Fibroblast of skin of scalp (primary cell): ENCODE data around the gene MCTP1.
"Not testable (repeated sequence)": the region's sequence is repeated elsewhere in the genome, so short reads cannot be mapped to it uniquely, and the experiment has no call there.

ENCODE experiments used
- DNase-seq: peaks from one replicate; pipeline ENCODE4 v3.0.0-alpha.2; 2013

Gene MCTP1

DNA sequence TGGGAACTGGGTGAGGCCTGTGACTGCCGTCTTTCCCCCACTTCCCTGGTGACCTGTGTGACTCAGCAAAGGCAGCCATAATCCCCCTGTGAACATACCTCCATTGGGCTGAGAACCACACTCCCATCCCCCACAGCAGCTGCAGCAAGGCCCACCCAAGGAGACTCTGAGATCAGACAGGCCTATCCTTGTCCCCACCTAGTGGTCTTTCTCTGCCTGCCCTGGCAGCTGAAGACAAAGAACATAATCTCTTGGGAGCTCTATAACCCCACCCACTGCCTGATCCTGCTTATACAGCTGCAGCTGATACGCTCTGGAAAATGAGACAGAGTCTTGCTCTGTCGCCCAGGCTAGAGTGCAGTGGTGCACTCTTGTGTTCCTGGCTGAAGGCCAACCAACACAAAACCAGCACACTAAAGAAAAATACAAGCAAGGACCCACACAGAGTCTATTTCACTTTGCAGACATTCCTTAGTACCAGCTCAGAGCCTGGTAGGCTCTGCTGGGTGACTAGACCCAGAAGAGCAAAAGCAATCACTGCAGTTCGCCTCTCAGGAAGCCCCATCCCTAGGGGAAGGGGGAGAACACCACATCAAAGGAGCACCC lies 106.7 kb downstream of the MCTP1 start:
- peak; percentile 94 for DNase-seq

DNA sequence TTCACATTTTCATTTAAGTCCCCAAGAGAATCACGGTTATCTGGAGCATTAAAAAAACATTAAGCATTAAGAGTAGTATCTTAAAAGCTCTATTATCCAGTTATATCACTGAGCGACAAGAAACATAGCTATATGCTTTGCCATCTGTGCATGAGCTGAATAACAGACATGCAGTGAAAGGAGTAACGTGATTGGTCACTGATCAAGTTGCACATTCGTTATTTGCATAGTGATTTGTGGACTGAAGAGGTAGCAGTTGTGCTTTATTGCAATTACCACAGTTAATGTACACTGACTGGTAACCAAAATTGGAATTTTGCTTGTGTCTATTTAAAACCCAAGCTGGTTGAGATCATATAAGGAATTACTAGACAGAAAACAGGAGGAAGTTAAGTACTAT lies 107.4 kb downstream of the MCTP1 start:
- DNase-seq: peak; percentile 5

DNA sequence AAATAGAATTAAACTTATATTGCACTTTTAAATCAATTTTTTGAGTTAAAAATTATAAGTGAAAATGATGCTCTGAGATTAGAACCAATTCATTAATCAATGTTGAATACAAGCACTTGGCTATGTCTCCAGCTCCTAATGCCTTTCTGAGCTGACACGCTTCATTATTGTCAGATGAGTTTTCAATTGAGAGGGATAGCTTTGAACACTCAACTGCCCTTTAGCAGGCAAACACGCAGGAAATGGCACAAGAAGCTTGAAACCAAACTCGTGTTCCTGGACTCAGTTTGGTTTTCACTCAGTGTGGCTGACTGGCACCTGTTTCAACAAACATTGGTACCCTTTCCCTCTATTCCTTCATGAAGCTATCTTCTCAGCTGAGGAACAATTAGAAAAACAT lies 109.8 kb downstream of the MCTP1 start:
- DNase-seq: no peak

DNA sequence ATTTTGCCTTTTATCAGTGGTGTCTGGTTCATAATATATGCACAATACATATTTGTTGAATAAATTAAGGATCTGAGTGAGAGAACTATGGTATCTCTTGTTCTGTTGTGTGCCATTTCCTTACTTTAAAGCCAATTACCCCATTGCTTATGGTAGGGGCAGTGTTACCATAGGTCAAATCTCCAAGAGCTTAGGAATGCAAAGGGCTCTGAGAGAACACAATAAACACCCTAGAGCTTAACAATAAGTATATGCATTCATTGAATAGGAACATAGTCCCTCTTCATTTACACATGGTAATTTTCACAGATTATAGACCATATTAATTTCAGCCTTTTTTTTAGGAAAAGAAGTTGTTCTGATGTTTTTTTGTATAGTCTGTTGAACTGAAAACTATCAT lies 112.2 kb downstream of the MCTP1 start:
- DNase-seq: no peak

DNA sequence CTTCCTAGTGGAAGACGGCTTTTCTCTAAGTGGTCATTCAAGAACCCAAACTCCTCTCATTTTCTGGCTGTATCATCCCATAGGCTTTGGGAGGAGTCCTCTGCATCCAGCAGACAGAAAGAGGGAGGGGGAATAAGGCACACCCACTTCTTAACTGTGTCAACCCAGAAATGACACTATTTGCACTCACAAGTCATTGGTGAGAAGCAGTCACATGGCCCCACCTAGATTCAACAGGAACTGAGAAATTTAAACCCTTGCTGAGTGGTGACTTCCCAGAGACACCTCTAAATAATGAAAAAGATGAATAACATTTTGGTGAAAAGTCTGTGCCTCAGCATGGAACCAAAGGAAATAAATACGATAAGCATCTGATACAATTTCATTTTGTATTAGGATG lies 120.0 kb downstream of the MCTP1 start:
- no peak for DNase-seq

DNA sequence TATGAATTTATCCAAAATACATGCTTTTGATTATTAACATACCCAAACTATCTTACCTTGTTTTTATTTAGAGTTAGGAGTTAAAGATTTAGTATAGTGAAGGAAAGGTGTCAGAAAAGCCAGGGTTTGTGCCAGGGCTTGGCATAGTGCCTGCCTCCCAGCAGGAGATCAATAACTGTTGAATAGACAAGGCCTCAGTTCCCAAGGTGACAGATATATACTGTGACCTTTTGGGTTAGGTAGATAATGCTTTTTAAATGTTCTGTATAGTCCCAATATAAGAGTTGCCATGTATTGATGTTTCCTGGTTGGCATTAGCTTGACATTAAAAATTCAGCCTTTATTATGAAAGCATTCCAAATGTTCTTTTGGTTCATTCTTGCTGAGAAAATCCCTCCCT lies 121.8 kb downstream of the MCTP1 start:
- no peak for DNase-seq

DNA sequence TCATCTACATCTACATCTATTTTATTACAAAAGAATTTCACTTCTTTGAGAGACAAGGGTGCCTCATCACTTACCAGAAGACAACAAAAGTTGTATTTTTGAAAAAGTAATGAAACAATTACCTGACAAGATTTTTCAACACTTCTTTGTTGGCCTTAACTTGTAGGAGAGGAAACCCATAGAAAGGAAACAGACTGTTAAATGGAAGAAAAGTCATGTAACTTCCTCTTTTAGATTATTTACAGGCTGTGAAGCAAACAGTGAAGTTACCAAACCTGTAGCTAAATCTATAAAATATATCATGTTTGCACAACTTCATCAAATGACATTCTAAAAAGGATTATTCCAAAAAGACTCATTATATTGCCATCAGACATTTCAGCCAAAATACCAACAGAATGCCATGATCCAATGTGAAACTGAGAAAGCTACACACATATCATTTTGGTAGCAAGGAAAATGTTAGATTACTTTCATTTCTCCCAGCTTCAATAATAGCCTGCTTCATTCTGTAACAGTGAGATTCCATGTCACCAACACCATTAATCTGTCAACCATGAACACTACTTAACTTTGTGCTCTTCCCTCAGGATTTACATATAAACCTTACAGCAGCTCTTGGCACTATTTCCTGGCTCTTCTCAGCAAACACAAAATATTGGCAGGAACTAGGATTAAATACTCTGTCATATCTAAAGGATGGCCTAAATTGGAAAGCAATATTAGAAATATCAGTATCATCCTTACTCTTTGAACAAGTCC lies 122.5 kb downstream of the MCTP1 start:
- no peak for DNase-seq

DNA sequence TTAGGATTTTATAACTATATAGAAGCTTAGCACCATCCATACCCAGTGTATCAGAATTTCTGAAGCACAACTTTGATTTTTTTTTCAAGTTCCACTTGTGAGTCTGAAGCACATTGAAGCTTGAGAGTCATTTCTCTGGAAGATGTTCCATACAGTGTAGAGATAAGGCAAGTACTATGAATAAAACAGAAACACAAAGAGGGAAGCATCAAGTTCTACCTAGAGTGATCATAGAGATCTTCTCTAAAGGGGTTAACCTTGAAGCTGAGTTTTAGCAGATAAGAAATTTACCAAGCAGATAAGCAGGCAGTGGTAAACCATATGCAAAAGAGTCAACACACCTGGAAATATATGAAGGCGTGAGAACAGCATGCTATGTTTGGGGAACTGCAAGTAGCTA lies 125.3 kb downstream of the MCTP1 start:
- no peak for DNase-seq

DNA sequence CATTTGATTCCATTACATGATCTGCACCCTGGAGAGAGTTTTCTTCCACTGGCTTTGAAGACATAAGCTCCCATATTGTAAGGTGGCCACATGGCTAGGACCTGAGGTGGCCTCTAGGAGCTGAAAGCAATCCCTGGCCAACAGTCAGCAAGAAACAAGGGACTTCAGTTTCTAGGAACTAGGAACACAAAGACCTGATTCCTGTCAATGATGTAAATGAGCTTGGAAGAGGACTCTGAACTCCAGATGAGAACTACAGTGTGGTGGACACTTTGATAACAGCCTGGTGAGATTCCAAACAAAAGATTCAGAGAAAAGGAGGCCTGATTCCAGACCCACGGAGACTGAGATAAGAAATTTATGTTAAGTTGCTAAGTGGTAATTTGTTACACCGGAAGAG lies 129.0 kb downstream of the MCTP1 start:
- no peak for DNase-seq

DNA sequence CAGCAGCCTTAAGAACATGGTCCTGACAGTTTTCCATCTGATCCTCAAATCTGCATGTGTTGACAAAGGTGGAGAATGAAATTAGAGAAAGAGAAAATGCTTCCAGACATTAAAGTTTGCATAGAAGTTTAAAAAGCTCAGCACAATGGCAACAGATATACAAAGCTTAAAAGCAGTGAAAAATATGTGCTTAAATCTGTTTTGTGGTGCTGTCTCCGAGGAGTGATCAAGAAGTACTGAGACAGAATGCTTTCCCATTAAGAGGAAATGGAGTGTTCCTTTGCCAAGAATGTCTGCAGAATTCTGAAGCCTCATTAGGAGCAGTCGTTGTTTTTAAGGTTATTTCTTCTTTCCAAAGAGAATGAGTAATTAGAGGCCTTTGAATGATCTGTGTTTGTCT lies 131.4 kb downstream of the MCTP1 start:
- DNase-seq: no peak

DNA sequence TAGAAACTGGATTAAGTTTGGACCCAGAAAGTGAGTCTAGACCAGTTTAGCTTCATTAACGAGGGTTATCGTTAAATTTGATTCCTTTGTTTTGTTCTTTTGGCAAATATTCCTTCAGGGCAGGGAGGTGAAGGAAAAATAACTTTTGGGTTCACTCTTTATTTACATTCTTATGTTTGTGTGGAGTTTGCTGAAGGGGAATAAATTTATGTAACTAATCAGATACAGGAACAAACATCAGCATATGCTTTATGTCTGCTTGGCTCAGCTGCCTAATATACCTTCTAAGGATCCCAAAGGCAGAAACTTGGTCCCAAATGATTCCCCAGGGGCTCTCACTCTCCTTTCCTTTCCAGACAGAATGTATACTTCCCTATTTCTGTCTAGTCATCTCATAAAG lies 132.4 kb downstream of the MCTP1 start:
- no peak for DNase-seq

DNA sequence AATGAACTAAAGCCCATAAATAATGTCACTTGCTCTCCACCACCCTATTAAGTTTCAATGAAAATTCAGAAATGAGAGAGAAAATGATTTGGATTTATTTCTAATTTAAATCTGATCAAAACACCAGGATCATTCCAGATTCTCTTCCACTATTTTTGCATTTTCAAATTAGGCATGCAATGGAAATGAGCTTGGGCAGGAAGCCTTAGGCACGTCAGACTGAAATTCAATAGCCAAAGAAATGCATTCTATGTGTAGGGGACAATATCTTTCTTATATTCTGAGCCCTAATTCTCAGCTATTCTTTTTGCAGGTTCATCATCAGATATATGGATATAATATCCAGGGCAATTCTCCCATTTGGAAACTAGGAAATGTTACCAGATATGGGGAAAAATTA lies 132.8 kb downstream of the MCTP1 start:
- no peak for DNase-seq

DNA sequence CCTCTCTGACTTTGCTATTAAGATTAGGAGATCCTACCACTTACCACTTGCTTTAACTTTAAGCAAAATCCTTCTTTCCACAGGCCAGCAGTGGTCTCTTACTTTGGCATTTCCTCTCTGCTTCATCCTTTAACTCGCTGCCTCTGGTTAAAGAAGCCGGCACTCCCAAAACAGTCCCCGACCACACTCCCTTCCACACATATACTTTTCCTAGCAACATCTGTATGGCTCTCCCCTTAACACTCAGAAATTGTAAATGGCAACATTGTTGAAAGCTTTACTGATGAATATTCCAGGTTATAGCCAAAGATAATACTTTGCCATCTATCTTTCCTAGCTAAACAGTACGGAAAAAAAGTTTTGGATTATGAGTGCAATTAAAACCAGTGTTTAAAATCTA lies 133.2 kb downstream of the MCTP1 start:
- no peak for DNase-seq

DNA sequence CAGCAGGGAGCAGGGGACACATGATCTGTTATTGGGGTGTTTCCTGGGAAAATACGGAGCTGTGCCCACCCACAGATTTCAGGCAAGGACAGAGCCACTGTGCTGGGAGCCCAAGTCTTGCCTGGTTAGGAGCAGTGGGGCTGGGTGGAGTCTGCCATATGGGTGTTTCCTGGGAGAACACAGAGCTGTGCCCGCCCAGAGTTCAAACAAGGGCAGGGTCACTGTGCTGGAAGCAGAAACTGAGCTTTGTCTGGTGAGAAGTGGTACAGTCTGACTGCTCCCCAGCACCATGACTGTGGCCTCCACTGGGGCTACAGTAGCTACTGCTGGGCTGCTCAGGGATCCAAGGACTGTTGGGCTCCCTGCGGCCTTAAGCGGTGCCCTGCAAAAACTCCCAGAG lies 135.5 kb downstream of the MCTP1 start:
- DNase-seq: no peak

DNA sequence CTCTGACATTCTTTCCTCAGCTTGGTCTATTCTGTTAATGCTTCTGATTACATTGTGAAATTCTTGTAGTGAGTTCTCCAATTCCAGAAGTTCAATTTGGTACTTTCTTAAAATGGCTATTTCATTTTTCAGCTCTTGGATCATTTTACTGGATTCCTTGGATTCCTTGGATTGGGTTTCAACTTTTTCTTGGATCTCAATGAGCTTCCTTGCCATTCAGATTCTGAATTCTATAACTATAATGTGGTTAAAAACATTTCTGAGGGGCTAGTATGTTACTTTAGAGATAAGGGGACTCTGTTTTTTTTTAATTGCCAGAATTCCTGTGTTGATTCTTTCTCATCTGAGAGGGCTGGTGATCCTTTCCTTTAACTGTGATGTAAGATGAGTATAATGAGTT lies 136.4 kb downstream of the MCTP1 start:
- peak; percentile 25 for DNase-seq

DNA sequence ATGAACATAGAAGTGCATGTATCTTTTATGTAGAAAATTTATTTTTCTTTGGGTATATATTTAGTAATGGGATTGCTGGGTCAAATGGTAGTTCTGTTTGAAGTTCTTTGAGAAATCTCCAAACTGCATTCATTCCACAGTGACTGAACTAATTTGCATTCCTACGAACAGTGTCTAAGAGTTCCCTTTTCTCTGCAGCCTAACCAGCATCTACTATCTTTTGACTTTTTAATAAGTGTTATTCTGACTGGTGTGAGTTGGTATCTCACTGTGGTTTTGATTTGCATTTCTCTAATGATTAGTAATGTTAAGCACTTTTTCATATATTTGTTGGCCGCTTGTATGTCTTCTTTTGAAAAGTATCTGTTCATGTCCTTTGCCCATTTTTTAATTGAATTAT lies 141.0 kb downstream of the MCTP1 start:
- DNase-seq: not testable (repeated sequence)

DNA sequence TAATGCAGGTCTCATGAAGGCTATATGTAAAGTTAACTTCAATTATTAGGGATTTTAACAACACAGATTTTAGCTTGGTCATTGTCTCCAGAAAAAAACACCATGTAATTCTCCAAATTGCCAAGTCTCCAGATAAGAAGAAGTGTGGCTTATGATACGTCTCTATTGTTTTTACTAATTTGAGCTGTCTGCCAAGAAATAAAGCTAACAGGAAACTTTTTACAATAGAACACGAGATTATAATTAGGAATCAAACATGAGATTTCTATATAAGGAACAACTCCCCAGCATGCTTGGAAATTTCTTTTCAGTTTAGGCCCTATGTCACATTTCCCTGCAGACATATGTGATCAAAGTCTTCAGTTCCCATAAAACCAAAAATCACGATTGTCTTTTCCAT lies 142.7 kb downstream of the MCTP1 start:
- no peak for DNase-seq

DNA sequence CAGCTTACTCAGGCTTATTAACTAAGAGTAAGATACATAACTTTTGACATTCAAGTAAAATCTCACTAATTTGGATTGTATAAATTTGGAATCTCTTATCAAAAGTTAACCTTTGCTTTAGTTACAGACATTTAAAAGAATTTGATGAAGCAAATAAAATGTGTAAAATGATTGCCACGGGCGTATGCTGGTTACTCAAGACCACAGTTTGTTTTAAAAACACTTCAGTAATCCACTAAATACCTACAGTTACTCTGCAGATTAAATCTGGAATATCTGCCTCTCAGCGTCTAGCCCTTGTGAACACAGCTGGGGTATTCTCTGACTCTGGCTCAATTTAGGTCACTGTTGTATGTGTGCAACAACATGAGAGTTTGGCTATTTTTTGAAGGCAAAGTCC lies 143.8 kb downstream of the MCTP1 start:
- DNase-seq: no peak

DNA sequence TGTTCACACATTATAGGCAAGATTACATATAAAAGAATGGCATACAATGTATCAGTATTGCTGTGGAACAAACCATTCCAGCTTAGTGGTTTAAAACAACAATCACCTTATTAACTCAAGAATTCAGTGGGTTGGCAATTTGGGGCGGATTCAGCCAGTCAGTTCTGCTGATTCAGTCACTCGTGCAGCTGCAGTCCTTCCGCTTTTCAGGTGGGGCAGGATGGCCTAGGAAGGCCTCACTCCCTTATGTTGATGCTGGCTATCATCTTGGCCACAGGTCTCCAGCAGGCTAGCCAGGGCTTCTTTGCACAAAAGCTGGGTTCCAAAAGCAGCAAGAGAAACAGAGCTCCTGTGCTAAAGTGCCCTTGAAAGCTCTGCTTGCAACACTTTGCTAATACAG lies 150.6 kb downstream of the MCTP1 start:
- no peak for DNase-seq

DNA sequence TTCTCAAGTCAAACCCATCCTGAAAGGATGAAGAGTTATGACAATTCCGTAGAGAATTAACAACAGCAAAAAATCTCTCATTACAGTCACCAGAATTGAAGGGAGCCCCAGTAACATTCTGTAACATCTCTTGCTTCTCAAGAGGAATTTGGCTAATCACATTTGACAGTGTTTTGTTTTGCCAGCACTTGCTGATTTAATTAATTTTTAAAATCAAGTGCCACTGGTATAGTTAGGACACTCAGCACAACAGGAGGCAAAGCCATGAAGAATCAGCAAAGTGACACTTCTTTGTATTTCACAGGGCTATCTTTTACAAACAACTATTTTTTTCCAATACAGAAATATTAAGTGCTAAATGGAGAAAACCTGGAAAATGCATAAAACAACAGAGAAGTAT lies 152.8 kb downstream of the MCTP1 start:
- DNase-seq: no peak

DNA sequence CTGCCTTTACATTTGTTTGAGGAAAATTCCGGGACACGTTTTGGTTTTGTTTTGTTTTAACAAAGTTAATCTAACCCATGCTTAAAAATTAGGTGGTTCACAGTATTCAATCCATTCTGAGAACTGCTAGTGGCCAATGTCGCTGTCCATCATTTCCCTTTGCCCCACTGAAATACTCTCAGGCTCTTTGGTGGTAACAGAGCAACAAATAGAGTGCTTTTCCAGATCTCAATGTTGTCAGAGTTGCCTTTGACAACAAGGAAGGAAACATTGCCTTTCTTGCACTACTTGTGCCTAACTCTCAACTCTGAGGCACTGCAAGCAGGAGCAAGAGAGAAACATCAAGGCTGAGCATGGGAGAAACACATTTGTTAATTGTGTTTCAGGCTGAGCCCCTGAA lies 154.0 kb downstream of the MCTP1 start:
- DNase-seq: peak; percentile 4

DNA sequence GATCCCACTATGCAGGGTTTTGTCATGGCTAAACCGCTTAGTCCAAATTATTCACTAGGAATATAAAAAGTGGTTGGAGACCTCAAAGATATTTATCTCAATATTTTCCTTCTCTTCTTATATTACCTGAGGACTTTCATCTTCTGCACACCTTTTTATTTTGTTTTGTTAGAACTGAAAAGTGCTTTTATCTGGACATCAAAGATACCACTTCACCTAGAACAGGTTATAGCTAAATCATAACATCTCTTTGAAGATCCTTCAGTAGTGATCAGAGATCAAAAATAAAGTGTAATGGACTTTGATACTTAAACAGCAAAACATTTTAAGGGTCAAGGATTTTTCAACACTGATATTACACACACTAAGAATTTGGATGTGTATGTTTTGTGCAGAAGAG lies 160.2 kb downstream of the MCTP1 start:
- DNase-seq: no peak

DNA sequence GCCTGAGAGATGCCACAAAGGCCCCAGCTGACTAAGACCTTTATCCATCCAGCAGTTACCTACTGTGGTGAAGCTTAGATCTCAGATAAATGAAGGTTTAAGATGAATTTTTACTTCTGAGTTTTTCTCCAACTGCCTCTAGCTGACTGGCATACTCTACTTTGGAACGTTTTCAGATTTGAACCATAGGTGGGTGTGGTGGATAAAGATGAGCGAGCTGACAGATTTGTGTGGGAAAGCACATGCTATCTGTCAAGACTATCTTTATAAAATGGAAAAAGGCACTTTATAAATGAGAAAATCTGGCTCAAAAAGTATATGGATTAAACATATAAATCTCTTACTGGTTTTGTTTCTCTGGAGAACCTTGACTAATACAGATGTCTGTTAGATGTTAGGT lies 160.8 kb downstream of the MCTP1 start:
- no peak for DNase-seq

DNA sequence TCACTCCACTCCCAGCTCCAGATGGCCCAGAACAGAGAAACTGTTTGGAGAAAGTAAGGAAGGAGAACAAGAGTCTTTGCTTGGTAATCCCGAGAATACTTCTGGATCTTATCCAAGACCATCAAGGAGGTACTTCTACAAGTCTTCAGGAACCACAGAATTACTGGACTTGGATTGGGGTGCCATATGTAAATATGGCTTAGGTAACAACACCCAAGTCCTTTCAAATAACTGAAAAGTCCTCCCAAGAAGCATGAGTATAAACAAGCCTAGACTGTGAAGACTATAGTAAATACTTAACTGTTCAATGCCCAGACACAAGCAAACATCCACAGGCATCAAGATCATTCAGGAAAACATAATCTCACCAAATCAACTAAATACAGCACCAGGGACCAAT lies 170.0 kb downstream of the MCTP1 start:
- DNase-seq: no peak

DNA sequence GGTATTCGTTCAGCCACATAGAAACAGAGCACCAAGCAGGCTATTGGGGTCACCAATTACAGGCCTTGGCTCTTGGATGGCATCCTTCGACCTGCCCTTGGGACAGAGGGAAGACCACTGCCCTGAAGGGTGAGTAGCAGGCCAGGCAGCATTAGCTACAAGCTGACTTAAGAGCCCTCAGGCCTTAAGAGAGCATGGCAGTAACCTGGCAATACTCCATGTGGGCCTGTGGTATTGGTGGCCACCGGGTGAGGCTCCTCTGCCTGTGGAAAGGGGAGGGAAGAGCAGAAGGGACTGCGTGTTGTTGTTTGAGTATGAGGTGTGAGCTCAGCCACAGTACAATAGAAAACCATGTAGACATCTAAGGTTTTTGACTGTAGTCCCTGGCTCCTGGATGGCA lies 170.6 kb downstream of the MCTP1 start:
- no peak for DNase-seq
